Measurements from ENCODE around the gene GNA15.

DNA sequence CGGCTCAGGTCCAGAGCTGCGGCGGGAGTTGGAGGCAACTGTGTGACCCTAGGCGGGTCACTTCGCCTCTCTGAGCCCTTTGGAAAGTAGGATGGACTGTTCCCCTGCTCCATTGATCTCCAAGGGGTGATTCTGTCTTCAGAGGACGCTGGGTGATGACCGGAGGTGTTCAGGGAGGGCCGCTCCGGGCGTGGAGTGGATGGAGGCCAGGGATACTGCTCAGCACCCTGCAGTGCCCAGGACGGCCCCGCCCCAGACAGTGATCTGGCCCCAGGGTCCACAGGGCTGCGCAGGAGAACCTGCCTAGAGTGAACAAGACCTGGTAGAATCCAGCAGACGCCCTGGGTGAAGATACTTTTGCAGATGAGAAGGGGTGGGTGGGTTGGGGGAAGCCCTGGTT, 56.9 kb downstream of the GNA15 start:
- TF ChIP-seq, protein P1, sequence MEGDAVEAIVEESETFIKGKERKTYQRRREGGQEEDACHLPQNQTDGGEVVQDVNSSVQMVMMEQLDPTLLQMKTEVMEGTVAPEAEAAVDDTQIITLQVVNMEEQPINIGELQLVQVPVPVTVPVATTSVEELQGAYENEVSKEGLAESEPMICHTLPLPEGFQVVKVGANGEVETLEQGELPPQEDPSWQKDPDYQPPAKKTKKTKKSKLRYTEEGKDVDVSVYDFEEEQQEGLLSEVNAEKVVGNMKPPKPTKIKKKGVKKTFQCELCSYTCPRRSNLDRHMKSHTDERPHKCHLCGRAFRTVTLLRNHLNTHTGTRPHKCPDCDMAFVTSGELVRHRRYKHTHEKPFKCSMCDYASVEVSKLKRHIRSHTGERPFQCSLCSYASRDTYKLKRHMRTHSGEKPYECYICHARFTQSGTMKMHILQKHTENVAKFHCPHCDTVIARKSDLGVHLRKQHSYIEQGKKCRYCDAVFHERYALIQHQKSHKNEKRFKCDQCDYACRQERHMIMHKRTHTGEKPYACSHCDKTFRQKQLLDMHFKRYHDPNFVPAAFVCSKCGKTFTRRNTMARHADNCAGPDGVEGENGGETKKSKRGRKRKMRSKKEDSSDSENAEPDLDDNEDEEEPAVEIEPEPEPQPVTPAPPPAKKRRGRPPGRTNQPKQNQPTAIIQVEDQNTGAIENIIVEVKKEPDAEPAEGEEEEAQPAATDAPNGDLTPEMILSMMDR (conservative IDR thresholded peaks at IDR 0.05 in 1 of 2, IDR thresholded peaks at IDR 0.05 in 1 of 2; ENCODE audit: low read depth in 1 of 2, low read length in 2 of 2): no peak
- no peak for TF ChIP-seq EZH2 (IDR thresholded peaks at IDR 0.05; ENCODE audit: low read length, missing control alignments)
